ENCODE measurements around the gene FGF18.

- TF ChIP-seq CTCF (IDR thresholded peaks at IDR 0.05) = no peak
- TF ChIP-seq POLR2AphosphoS5 (IDR thresholded peaks at IDR 0.05) = no peak
- no peak for TF ChIP-seq EP300 (IDR thresholded peaks at IDR 0.05)
Observed at GRCh38 chr5:171476701-171477100, 57.3 kb downstream of the FGF18 start.

All from sigmoid colon (tissue), 4 donors.